Tracheal epithelial cell (primary cell): ENCODE measurements around the gene SLC25A41. TPM values are rescaled to one million over a fixed set of nuclear protein-coding genes. Genes with fewer than 3 reads are reported as not detected.

Experiments
- total RNA-seq: library from RNA; depleted of rRNA; stranded (reverse); fragments of >200 nt; gene quantifications from 2 replicates; pipeline ENCODE4 v1.2.1, GENCODE V29; 2014

Gene SLC25A41
- total RNA-seq: 0.21 and 0.24 TPM in 2 replicates

GRCh38 chr19:6433663-6434062, at the start of gene SLC25A41:
SLC25A41 (minus strand) TSS chr19:6433763; CDS start chr19:6433693, 70 bp downstream.

GRCh38 chr19:6481541-6482342, 48.2 kb upstream of the SLC25A41 start, which contains the start of gene DENND1C:
DENND1C (minus strand) TSS chr19:6481787; CDS start chr19:6481695, 92 bp downstream.

GRCh38 chr19:6464070-6464873, 30.7 kb upstream of the SLC25A41 start, which contains the start of gene CRB3:
CRB3 (plus strand) TSS chr19:6464271; CDS start chr19:6464702, 431 bp downstream.

GRCh38 chr19:6459262-6460098, 25.9 kb upstream of the SLC25A41 start, which contains the start of gene SLC25A23:
SLC25A23 (minus strand) TSS chr19:6459792; CDS start chr19:6459628, 164 bp downstream.

GRCh38 chr19:6424195-6424938, 9.2 kb downstream of the SLC25A41 start, which contains the start of gene KHSRP:
KHSRP (minus strand) TSS chr19:6424811; CDS start chr19:6424701, 110 bp downstream.

GRCh38 chr19:6393074-6393982, 40.2 kb downstream of the SLC25A41 start, which contains the start of gene GTF2F1:
GTF2F1 (minus strand) TSS chr19:6393164; CDS start chr19:6392995, 169 bp downstream.

Other genes starting within 250 kb of the SLC25A41 start
- 3.6 and 4.0 TPM in 2 replicates for gene MLLT1, start 153.8 kb downstream of the SLC25A41 start, total RNA-seq
- gene ACER1, start 100.2 kb downstream of the SLC25A41 start, total RNA-seq: not detected in 2 replicates
- 53.1 and 61.9 TPM in 2 replicates for gene CLPP, start 72.2 kb downstream of the SLC25A41 start, total RNA-seq
- gene ALKBH7, start 61.0 kb downstream of the SLC25A41 start, total RNA-seq: 60.2 and 89.1 TPM in 2 replicates
- 0.72 and 1.1 TPM in 2 replicates for gene PSPN, start 57.8 kb downstream of the SLC25A41 start, total RNA-seq
- 27.7 and 37.6 TPM in 2 replicates for gene GTF2F1, start 40.6 kb downstream of the SLC25A41 start, total RNA-seq
- 73.7 and 78.0 TPM in 2 replicates for gene KHSRP, start 9.0 kb downstream of the SLC25A41 start, total RNA-seq
- gene SLC25A23, start 26.0 kb upstream of the SLC25A41 start, total RNA-seq: 28.1 and 33.0 TPM in 2 replicates
- 42.0 and 79.0 TPM in 2 replicates for gene CRB3, start 30.5 kb upstream of the SLC25A41 start, total RNA-seq
- under 0.01 TPM in 1 of 2 replicates, not detected in the other for gene DENND1C, start 48.0 kb upstream of the SLC25A41 start, total RNA-seq
- 1.9 TPM in 1 of 2 replicates, not detected in the other for gene TUBB4A, start 68.5 kb upstream of the SLC25A41 start, total RNA-seq
- gene TNFSF9, start 97.3 kb upstream of the SLC25A41 start, total RNA-seq: 11.3 and 14.9 TPM in 2 replicates
- gene CD70, start 157.4 kb upstream of the SLC25A41 start, total RNA-seq: 25.8 TPM in 1 of 2 replicates, not detected in the other
- gene TNFSF14, start 236.4 kb upstream of the SLC25A41 start, total RNA-seq: under 0.01 TPM in 1 of 2 replicates, not detected in the other